Activated T-cell treated with anti-CD3 and anti-CD28 coated beads, Interleukin-2, amount 50 U/mL, for 4 hours (primary cell): ENCODE results near the gene MRPL20. TPM values are rescaled to one million over a fixed set of nuclear protein-coding genes. Genes with fewer than 3 reads are reported as not detected.
"Not testable (repeated sequence)": the region's sequence is repeated elsewhere in the genome, so short reads cannot be mapped to it uniquely, and the experiment has no call there.

Experiments
- ATAC-seq, 2 donors: fragments of 200-7000 bp; cut with Tn5 transposase; one replicate each; pipeline ENCODE4 v1.10.0; 2021
- DNase-seq: peaks from one replicate; pipeline ENCODE4 v3.0.0-alpha.2; 2020
- H3K27me3 Mint-ChIP-seq: one replicate; pipeline ENCODE4 v1.8.0; 2021; ENCODE audit warnings: low read depth, mixed read lengths
- H3K36me3 Mint-ChIP-seq: one replicate; pipeline ENCODE4 v1.8.0; 2022; ENCODE audit warnings: mixed read lengths; ENCODE audit not compliant: insufficient read depth
- H3K4me1 Mint-ChIP-seq: one replicate; pipeline ENCODE4 v1.8.0; 2021; ENCODE audit warnings: low read depth, mixed read lengths
- H3K4me3 Mint-ChIP-seq: one replicate; pipeline ENCODE4 v1.8.0; 2021; ENCODE audit warnings: mild to moderate bottlenecking, moderate library complexity, mixed read lengths
- H3K9me3 Mint-ChIP-seq: one replicate; pipeline ENCODE4 v1.8.0; 2021; ENCODE audit warnings: mixed read lengths
- total RNA-seq, 3 donors: library from RNA; stranded (reverse); gene quantifications; one replicate each; pipeline ENCODE4 v1.2.1, GENCODE V29; 2021

The MRPL20 gene
- total RNA-seq, result 100 to 1,000 TPM; 254 to 300 (median 271) TPM

DNA sequence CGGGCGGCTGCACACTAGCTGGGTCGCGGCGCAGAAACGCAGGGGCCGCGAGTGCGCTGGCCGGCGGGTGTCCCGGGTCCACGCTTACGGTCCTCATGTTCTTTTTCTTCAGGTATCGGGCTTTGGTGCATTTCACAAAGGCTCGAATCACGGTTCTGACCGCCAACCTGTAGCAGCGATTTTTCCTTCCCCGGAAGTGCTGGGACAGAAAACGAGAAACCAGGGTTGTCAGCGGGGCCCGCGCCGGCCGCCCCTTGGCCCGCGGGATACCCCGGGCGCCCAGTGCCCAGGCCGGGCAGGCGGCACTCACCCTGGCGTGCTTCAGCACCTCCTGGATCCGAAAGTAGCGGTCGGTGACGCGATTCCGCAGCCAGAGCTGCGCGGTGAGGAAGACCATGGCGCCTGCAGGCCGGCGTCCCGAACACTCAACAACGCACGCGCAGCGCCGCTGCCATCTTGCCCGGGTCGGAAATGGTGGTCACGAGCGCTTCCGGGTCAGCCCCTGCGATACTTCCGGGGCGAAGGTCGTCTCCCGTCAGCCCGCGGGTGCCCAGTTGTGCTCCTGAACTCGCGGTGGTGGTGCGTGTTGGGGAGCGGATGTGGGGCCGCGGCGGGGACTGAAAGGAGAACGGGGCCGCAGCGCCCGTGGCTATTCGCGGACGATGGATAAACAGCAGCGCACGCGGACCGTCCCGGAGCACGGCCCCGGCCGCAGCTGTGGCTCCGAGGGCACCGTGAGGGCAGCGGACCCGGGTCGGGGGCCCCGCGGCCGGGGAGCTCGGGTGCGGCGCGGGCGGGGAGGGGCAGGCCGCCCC lies at the start of gene MRPL20:
Gene MRPL20 (minus strand): TSS at position 473 of the 815 bp plus-strand sequence. CDS start 76 bp downstream, at position 397.
- Mint-ChIP-seq H3K27me3 (no peaks in the 10 kb centered on the region), H3K4me3 (peak within 1 kb of the TSS; percentile 96), H3K4me1 (peaks cover 45% of the 10 kb centered on the region), H3K9me3 (no peaks in the 10 kb centered on the region), H3K36me3 (peaks cover 31% of the 10 kb centered on the region)
- ATAC-seq (peak; percentile 94 to 95), DNase-seq (peak; percentile 93)

DNA sequence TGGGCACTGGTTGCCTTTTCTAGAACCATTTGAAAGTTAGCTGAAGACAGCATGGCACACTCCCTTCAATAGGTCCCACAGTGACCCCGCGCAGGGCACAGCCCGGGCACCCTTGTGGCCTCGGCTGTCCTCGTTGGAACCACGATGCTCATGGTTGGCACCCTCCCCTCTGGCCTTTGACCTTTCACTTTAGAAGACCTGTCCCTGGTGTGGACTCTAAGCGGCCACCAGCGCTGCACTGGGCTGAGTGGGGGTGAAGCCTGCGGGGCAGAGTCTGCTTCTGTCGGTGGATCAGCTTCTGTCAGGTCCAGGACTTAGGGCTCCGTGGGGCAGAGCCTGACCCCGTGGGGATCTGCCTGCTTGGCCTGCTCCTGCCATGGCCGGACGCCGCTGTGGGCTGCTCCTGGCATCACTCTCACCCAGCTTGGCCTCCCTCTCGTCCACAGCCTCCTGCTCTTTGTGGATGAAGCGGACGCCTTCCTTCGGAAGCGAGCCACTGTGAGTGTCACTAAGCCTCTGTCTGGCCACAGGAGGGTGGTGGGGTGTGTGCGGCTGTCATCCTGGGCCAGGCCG lies 49.7 kb upstream of the MRPL20 start:
- not testable (repeated sequence) for H3K4me3 Mint-ChIP-seq, H3K27me3 Mint-ChIP-seq, ATAC-seq, H3K4me1 Mint-ChIP-seq, H3K9me3 Mint-ChIP-seq, DNase-seq, H3K36me3 Mint-ChIP-seq

DNA sequence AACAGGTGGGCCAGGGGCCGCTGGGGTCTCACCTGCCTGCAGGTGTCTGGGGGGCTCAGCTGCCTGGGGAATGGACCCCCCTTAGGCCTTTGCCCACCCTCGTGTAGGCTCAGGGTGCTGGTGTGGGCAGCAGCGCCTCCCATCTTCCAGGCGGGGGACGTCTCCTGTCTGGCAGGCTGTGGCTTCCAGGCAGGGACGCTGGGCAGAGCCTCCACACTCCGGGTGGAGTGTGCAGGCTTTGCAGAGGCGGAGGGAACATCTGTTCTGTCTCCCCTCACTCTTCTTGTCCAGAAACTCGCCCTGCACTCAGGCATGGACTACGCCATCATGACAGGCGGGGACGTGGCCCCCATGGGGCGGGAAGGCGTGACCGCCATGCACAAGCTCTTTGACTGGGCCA lies 48.8 kb upstream of the MRPL20 start:
- H3K27me3 Mint-ChIP-seq, DNase-seq, H3K4me3 Mint-ChIP-seq, ATAC-seq, H3K9me3 Mint-ChIP-seq, H3K4me1 Mint-ChIP-seq, H3K36me3 Mint-ChIP-seq: not testable (repeated sequence)

DNA sequence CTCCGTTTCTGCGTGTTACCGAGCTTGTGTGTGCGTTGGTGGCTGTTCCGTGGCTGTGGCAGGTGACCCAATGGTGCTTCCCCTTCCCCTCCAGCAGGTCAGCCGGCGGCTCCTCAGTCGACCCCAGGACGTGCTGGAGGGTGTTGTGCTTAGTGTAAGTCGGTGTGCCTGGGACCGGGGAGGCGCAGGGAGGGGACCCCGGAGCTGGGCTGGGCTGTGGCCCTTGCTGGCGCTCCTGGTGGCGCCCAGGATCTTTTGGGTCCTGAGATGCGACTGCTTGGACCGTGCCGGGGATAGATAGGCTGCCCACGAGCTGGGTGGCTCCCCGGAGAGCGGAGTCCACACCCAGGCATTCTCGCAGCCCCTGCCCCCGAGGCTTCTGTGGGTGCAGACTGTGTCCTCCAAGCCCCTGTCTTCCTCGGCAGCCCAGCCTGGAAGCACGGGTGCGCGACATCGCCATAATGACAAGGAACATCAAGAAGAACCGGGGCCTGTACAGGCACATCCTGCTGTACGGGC lies 48.3 kb upstream of the MRPL20 start:
- H3K27me3 Mint-ChIP-seq, result no peaks in the 10 kb centered on the region
- H3K9me3 Mint-ChIP-seq, result no peaks in the 10 kb centered on the region
- ATAC-seq (no peak), DNase-seq (no peak)
- H3K36me3 Mint-ChIP-seq, result no peaks in the 10 kb centered on the region
- H3K4me3 Mint-ChIP-seq, result no peak overlapping the region
- H3K4me1 Mint-ChIP-seq, result no peaks in the 10 kb centered on the region

DNA sequence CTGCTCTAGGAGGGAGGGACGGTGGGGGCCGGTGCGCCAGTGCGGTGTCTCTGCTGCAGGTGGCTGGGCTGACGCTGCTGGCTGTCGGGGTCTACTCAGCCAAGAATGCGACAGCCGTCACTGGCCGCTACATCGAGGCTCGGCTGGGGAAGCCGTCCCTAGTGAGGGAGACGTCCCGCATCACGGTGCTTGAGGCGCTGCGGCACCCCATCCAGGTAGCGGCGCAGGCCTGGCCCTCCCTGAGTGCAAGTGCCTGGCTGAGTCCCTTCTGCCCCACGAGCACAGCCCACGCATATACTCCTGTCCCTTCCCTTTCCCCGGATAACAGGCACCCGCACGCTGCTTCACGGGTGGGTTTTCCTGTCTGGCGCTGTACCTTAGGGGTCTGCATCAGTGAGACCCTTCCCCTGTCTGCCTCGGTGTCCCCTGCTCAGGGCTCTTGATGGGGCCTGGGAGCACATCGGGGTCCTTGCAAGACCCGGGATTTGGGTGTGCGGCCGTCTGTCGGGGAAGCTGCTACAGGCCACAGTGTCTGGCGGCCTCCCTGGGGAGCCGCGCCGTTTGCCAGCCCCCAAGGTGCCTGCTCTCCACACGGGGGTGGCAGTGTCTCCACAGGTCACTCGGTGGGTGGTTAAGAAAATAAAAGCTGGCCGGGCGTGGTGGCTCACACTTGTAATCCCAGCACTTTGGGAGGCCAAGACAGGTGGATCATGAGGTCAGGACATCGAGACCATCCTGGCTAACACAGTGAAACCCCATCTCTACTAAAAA lies 47.4 kb upstream of the MRPL20 start:
- not testable (repeated sequence) for H3K4me1 Mint-ChIP-seq, H3K4me3 Mint-ChIP-seq, DNase-seq, H3K36me3 Mint-ChIP-seq, ATAC-seq, H3K9me3 Mint-ChIP-seq, H3K27me3 Mint-ChIP-seq

DNA sequence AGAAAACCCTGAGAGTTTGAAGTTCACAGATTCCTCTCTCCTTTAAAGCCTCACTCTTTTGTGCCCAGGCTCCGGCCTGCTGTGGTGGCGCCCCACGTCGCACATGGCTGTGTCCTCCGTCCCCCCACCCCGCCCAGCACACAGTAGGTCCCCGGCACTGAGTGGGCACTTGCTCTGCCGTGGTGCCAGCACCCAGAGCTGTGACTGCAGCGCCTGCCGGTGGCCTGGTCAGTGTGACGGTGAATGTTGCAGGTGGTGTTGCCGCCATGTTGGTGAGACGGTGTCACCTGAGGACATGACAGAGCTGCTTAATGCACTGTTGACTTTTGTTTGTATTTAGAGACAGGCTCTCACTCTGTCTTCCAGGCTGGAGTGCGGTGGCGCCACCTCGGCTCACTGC lies 45.8 kb upstream of the MRPL20 start:
- Mint-ChIP-seq H3K9me3 (no peaks in the 10 kb centered on the region), H3K4me3 (no peak overlapping the region), H3K27me3 (no peaks in the 10 kb centered on the region), H3K36me3 (no peaks in the 10 kb centered on the region), H3K4me1 (no peaks in the 10 kb centered on the region)
- DNase-seq (no peak), ATAC-seq (no peak)

DNA sequence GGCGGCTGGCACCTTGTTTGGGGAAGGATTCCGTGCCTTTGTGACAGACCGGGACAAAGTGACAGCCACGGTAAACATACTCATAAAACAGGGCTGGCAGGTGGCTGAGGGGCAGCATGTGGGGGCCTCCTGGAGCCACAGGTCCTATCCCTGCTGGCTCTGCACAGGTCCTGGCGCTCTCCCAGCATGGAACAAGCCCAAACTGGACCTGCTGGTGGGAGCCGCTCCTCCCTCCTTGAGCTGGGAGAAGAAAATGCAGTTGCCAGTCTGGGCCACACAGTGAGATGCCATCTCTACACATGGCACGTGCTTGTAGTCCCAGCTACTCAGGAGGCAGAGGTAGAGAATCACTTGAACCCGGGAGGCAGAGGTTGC lies 45.3 kb upstream of the MRPL20 start:
- H3K27me3 Mint-ChIP-seq, H3K4me1 Mint-ChIP-seq, H3K4me3 Mint-ChIP-seq, H3K9me3 Mint-ChIP-seq, DNase-seq, H3K36me3 Mint-ChIP-seq, ATAC-seq: not testable (repeated sequence)

DNA sequence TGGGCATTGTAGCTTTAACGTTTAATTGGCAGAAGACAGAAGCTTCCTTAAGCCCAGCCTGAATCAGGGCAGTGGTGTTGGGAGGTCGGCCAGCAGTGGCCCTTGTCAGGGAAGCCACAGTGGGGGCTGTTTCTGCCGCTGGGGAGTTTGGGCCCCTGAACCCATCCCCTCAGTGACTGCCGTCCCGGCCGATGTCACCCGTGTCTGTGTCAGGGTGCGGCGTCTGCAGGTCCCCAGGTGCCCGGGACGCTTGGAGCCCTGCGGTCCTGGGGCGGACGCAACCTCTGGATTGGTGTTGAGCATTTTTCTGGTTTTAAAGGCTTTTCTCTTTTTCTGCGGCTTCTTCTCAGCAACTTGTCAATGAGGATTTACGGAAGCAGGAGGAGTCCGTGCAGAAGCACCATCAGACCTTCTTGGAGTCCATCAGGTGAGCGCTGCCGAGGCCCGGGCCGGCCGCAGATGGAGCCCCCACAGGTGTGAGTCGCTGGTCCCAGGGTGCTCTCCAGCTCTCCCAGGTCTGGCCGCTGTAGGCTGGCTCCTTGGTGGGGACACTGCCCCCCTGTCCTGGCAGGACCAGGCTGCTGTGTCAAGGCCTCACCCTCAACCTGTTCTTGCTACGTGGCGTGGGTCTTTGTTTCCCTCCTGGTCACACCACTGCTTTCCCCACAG lies 44.7 kb upstream of the MRPL20 start:
- no peak overlapping the region for H3K4me3 Mint-ChIP-seq
- no peaks in the 10 kb centered on the region for H3K36me3 Mint-ChIP-seq
- H3K4me1 Mint-ChIP-seq, result no peaks in the 10 kb centered on the region
- no peaks in the 10 kb centered on the region for H3K9me3 Mint-ChIP-seq
- no peak for ATAC-seq
- H3K27me3 Mint-ChIP-seq, result no peaks in the 10 kb centered on the region
- no peak for DNase-seq

DNA sequence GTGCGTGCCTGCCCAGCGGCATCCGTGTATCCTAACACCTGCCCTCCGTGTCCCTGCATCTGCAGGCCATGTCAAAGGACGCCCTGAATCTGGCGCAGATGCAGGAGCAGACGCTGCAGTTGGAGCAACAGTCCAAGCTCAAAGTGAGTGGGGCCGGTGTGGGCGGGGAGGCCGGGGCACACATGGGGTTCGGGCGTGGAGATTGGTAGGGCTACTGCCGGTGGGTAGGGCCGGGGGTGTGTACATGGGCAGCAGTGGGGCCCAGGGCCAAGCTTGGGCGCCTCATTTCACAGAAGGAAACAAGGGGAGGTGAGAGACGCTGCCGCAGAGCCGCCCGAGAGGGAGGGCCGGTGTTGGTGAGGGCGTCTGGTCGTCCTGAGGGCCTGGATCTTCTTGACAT lies 43.5 kb upstream of the MRPL20 start:
- not testable (repeated sequence) for DNase-seq

DNA sequence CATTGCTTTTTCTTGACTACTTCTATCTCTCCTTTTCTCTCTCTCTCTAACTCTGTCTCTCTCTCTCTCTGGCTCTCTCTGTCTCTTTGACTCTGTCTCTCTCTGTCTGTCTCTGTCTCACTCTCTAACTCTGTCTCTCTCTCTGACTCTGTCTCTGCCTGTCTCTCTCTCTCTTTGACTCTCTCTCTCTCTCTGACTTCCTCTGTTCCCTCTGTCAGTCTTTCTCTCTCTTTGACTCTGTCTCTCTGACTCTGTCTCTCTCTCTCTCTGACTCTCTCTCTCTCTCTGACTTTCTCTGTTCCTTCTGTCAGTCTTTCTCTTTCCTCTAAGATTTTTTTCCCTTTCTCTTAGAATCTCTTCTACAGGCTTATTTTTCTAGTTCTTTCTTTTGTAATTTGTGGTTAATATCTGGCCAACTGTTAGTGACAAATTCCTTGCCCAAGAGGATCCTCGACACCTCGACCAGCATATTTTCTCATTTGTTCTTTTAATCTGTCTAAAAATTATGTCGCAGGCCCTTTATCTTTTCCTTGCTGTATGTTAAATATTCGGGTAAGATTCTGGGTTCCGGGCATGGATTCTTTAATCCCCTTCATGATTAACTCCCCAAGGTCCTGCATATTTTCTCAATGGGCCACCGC lies 42.1 kb upstream of the MRPL20 start, which contains the start of gene ATAD3C:
Gene ATAD3C (plus strand): TSS at position 591 of the 641 bp plus-strand sequence. CDS start 995 bp downstream, outside the sequence.
- no peaks in the 10 kb centered on the region for H3K4me1 Mint-ChIP-seq
- no peak within 1 kb of the TSS for H3K4me3 Mint-ChIP-seq
- no peak for ATAC-seq

More for the DNA sequence above, 43.5 kb upstream of the MRPL20 start:
- H3K9me3 Mint-ChIP-seq, ATAC-seq, H3K36me3 Mint-ChIP-seq, H3K4me1 Mint-ChIP-seq, H3K27me3 Mint-ChIP-seq, H3K4me3 Mint-ChIP-seq: not testable (repeated sequence)

DNA sequence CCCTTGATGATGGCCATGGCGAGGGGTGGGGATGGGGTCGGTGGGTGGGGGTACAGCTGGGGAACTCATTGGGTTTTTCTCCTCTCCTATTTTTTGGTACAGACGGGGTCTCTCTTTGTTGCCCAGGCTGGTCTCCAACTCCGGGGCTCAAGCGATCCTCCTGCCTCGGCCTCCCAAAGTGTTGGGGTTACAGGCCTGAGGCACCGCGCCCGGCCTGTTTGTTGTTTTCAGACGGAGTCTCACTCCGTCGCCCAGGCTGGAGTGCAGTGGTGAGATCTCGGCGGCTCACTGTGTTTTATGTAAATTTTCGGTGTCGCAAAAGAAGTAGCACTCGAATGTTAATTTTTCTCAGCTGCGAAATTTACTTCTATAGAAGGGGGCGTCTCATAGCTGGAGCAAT lies 39.5 kb upstream of the MRPL20 start:
- not testable (repeated sequence) for H3K9me3 Mint-ChIP-seq, H3K4me3 Mint-ChIP-seq, H3K36me3 Mint-ChIP-seq, ATAC-seq, H3K4me1 Mint-ChIP-seq, DNase-seq, H3K27me3 Mint-ChIP-seq

More for the DNA sequence above, 42.1 kb upstream of the MRPL20 start, which contains the start of gene ATAD3C:
- no peak for DNase-seq
- no peaks in the 10 kb centered on the region for H3K27me3 Mint-ChIP-seq
- H3K36me3 Mint-ChIP-seq, result no peaks in the 10 kb centered on the region
- no peaks in the 10 kb centered on the region for H3K9me3 Mint-ChIP-seq

DNA sequence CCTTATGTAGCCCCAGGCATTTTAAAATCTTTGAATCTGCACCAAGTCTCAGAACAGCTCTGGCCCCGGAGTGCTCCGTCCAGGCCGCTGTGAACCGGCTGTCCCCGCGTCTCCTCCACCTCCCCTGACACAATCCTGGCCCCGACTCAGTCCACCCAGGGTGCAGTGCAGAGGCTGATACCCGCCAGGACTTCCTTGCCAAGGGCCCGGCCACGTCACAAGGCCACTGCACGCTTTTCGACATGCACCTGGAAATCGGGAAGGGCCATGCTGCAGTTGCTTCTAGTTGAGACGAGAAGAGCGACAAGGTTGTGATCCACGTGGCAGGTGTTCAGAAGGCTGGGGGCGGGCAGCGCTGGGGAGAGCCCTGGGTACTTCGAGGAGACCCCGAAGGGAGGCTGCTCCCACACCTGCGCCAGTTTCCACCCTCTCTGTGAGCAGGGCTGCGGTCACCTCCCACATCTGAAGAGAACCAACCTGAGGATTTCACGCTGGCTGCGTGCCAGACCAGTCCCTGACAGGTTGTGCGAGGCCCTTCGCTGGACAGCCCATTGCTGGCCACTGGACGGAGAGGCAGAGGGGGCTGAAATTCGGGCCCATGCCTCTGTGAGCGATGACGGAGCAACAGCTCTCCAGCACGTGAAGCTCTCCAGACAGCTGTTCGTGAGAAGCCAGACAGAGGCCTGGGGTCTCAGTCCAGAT lies 35.1 kb upstream of the MRPL20 start:
- no peaks in the 10 kb centered on the region for H3K36me3 Mint-ChIP-seq

More for the DNA sequence above, 35.1 kb upstream of the MRPL20 start:
- H3K4me1 Mint-ChIP-seq, result no peaks in the 10 kb centered on the region
- ATAC-seq (no peak), DNase-seq (no peak)
- H3K27me3 Mint-ChIP-seq, result peaks cover 20% of the 10 kb centered on the region
- H3K9me3 Mint-ChIP-seq, result no peaks in the 10 kb centered on the region
- H3K4me3 Mint-ChIP-seq, result no peak overlapping the region
